COLO829 (cell line): Measurements from ENCODE around the gene TDRD10.
"Not testable (repeated sequence)": the region's sequence is repeated elsewhere in the genome, so short reads cannot be mapped to it uniquely, and the experiment has no call there.

Experiments used
- DNase-seq: peaks from one replicate; pipeline ENCODE4 v3.0.0; 2012; ENCODE audit warnings: low spot score

The TDRD10 gene

DNA sequence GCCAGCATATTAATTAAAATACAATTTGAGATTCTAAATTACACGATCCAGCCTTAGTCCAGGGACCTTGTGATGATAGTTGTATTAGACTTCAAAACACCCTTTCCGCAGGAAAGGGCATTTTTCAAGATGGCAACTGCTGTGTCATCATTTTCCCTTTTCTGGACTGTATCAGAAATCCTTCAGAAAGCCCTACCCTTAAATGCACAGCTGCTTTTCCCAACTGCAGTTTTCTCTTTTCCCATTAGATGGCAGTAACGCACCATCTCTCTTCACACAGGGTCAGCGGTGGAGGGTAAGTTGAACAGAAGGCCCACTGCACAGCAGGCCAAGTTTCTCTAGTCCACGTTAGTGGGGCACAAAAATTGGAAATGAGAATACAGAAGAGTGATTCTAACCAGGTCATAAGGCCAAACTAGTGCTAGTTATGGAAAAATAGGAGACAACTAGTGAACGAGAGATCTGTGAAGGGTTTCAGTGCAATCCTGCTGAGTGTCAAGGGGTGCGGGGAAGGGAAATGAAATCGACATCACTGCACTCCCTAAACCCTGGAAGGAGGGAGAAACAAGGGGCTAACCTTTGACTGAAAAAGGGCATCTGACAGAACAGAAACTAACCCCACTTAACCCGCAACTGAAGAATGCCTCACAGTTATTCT lies 22.1 kb upstream of the TDRD10 start:
- peak; percentile 97 for DNase-seq

DNA sequence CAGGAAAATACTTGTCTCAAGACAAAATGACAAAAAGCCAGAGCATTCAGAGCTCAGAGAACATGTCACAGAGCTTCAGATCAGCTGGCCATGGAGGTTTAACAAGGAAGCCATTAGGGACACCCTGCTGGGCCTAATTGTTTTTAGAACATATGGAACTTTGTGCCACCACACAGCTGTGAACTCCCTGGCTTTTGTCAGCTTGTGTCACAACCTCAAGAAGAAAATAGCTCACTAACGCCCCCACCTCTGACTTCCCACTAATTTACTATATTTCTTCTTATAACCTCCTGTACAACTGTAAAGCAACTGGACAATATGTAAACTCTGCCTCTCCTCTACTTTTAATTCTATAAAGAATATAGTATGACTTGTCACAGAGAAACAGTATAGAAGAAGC lies 21.0 kb upstream of the TDRD10 start:
- no peak for DNase-seq

- peak; percentile 42 for DNase-seq
Observed at GRCh38 chr1:154483941-154484803, 17.8 kb upstream of the TDRD10 start.

- no peak for DNase-seq
Observed at GRCh38 chr1:154485106-154485505, 16.9 kb upstream of the TDRD10 start.

- DNase-seq: no peak
Observed at GRCh38 chr1:154485910-154486496, 16.0 kb upstream of the TDRD10 start.

DNA sequence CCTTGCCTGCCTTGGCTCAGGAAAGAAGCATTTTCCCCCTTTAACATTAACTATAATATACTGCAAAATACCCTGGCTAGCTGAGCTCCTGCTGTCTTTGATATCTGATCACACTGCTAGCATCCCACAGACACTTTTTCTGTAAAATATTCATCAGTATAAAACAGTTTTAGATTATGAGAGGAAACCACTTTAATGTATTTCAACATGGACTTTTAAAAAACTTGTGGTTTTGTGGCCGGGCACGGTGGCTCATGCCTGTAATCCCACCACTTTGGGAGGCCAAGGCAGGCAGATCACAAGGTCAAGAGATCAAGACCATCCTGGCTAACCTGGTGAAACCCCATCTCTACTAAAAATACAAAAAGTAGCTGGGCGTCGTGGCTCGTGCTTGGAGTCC lies 15.3 kb upstream of the TDRD10 start:
- DNase-seq: not testable (repeated sequence)

GRCh38 chr1:154488922-154489321 lies 13.1 kb upstream of the TDRD10 start:
- no peak for DNase-seq

DNA sequence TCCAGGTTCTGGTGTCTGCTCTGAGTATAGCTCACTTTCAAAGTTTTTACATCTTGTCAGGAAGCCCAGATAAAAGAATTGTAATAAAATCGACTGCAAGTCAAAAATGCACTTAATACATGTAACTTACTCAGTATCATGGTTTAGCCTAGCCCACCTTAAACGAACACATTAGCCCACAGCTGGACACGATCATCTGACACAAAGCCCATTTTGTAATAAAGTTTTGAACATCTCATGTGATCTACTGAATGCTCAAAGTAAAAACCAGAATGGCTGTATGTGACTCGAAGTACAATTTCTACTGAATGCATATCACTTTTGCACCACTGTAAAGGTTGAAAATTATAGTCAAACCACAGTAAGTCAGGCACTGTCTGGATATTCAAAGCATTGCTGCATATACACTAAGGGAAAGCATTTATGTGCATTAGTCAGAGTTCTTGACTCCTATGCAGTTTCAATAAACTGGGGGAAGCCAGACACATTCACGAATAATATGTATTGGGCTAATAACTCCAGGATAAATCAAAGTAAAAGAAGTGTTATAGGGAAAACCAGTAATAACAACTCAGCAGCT lies 12.2 kb upstream of the TDRD10 start:
- no peak for DNase-seq

- no peak for DNase-seq
Observed at GRCh38 chr1:154490317-154490716, 11.7 kb upstream of the TDRD10 start.

GRCh38 chr1:154492115-154492514 lies 9.9 kb upstream of the TDRD10 start:
- DNase-seq: no peak

DNA sequence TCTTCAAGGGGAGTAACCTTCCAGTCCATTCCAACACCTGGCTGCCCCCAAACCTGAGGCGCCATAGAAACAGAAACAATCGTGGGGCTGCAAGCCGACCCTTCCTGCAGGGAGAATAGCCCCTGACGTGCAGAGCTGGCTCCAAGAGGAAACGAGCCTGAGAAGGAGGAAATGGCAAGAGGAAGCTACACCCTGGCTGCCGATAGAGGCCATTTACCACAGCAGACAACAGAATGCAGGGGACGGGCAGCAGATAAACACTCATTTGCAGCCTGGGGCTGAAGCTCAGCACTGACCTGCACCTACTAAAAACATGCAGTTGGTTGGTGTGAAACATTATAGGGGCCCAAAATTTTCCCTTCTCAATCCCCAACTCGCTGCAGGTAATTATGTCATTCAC lies 8.7 kb upstream of the TDRD10 start:
- no peak for DNase-seq

- DNase-seq: no peak
Observed at GRCh38 chr1:154495496-154496273, 6.3 kb upstream of the TDRD10 start.

GRCh38 chr1:154496383-154496782 lies 5.6 kb upstream of the TDRD10 start:
- DNase-seq: no peak

DNA sequence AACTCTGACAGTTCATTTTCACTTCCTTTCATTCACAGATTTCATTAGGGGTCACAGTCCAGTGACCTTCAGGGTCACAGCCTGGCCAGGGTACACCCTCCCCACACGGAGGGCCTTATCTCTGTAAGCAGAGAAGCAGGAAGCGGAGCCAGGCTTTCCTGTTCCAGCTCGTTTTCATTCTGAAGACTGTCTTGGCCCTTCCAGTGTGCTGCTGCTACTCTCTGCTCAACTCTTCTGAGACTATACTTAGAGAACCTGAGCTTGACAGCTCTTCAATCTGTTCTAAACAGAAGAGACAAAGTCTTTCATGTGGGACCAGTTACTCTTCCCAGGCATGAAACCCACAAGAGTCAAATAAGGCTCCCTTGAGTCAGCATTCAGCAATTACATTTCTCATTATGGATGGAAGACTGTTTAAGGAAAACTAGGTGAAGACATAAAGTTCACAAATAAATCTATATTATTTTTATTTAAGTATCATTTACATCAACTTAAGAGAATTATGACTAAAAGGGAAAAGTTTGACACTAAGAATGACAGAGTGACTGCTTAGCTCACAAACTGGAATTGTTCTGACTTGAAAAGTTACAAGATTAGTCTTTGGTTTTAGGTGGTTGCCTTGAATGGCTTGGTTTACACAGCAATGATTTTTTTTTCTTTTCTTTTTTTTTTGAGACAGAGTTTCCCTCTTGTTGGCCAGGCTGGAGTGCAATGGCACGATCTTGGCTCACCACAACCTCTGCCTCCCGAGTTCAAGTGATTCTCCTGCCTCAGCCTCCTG lies 4.8 kb upstream of the TDRD10 start:
- no peak for DNase-seq

GRCh38 chr1:154499446-154499845 lies 2.6 kb upstream of the TDRD10 start:
- DNase-seq: no peak

DNA sequence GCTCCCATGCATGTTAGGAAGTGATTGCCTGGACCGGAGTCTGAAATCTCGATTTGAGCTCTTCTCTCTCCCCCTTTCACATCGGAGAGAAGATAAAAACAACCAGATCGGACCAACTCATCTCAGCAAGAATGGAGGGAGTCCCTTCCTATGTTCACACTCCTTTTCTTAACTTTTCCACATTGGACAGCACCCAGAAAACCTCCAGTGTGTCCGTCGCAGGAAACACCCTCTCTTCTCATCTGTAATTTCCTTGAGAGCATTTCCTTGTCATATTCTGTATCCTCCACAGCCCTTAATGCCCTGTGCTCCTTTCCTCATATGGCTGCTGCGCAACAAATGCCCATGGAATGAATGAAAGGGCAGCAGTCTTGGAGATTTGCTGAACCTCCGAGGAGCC lies 1.5 kb upstream of the TDRD10 start:
- no peak for DNase-seq

DNA sequence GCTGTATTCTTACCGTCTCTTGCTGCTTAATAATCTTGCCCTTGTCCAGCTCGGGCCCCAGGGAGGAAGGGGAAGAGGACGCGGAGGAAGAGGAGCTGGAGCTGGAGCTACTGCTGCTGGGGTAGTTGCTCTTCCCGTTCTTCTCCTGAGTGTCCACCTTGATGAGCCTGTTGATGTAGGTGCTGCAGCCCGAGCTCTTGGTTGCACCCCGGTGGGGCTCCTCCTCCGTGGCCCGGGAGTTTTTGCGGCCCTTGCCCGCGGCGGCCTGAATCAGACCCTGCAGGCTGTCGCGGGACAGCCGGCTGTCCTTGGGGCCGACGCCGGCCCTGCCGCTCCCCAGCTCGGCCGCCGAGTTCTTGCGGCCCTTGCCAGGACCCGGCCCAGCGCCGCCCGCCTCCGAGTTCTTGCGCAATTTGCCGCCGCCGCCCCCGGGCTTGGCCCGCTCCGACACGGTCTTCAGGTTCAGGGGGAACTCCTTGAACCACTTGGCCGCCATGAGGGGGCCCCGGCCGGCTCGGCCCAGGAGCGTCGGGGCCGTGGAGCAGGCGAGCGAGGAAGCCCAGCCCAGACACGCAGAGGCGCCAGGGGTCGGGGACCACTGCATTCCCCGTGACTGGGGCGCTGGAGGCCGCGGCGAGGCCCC lies 475 bp upstream of the TDRD10 start:
- DNase-seq: no peak

GRCh38 chr1:154502744-154503115 lies 711 bp downstream of the TDRD10 start:
- no peak for DNase-seq

GRCh38 chr1:154503898-154504297 lies 1.9 kb downstream of the TDRD10 start:
- DNase-seq: no peak

DNA sequence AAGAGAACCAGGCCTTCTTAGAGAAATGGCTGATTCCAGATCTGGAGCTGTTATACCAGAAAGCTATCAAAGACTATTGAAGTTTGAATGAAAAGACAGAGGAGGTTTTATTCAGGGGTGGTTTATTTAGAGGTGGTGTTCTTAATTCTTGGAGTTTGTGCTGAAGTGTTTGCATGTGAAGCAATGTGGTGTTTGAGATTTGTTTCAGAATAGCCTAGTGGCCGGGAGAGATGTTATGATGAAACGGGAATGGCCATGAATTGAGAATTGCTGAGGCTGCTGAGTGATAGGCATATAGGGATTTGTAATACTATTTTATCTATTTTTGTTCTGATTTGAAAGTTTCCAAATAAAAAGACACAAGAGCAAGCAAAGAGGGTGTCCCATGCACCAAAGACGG lies 10.7 kb downstream of the TDRD10 start:
- DNase-seq: no peak

DNA sequence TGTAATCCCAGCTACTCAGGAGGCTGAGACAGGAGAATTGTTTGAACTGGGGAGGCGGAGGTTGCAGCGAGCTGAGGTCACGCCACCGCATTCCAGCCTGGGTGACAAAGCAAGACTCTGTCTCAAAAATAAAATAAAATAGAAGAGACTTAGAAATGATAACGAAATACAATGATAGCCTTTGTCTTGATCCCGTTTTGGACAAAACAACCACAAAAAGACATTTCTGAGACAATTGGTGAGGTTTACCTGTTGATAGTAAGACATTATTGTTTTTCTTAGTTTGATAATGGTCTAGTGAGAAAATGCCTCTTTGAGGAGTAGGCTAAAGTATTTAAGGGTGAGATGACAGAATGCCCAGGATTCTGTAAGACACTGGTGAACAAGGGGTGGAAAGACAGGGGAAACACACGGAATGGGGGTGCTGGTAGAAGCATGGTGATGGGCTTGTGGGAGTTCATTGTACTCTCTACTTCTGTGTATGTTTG lies 12.1 kb downstream of the TDRD10 start:
- no peak for DNase-seq
